K562 (cell line): ENCODE results near the gene PRPF18. TPM values are rescaled to one million over a fixed set of nuclear protein-coding genes. Genes with fewer than 3 reads are reported as not detected.
A peak's percentile ranks its signal among the peaks of the same experiment; 100 is the strongest.

ENCODE experiments used
- ATAC-seq: fragments of 200-7000 bp; cut with Tn5 transposase; 3 replicates; pipeline ENCODE4 v1.9.1; 2020; ENCODE audit warnings: moderate library complexity
- BruUV-seq: library from RNA; stranded (reverse); fragments of 400-500 nt; replicated peaks from 2 replicates; lab custom pipeline; 2021; lab: Mats Ljungman, UMichigan
- CTCF ChIA-PET: fragments of 300-600 bp; formaldehyde crosslinking; extraction: SDS; loops from one replicate; lab custom pipeline; 2021; ENCODE audit warnings: low intra/inter-chr PET ratio; lab: Yijun Ruan, JAX
- POLR2A ChIA-PET: fragments of 300-600, 350-650 bp; sonication (Branson Sonifier 250); formaldehyde crosslinking; extraction: SDS; loops from one replicate; lab custom pipeline; 2021; ENCODE audit warnings: antibody characterized with exemption, inconsistent platforms; lab: Yijun Ruan, JAX
- DNase-seq, 4 experiments: peaks; one replicate each; pipeline versions ENCODE4 v3.0.0 to v3.0.0-alpha.2; 2011 to 2018; ENCODE audit warnings: low spot score in 3 of 4, mixed read lengths in 3 of 4; ENCODE audit errors: extremely low read depth in 1 of 4
- FAIRE-seq: peaks from 2 replicates; lab custom pipeline; 2011; peaks lifted over from hg19 to GRCh38; lab: Jason Lieb, UNC
- H2AFZ ChIP-seq: 2 replicates; pipeline ENCODE4 v1.6.0; 2011; ENCODE audit warnings: low read depth, low read length, control low read depth, inconsistent platforms
- H3K27ac ChIP-seq: fragments of 200-600 bp; 3 replicates; pipeline ENCODE4 v1.8.0; 2011; ENCODE audit warnings: low read depth, mild to moderate bottlenecking, control low read depth, inconsistent platforms, low read length, moderate library complexity, mixed read lengths; ENCODE audit errors: extremely low read depth
- H3K27me3 ChIP-seq, 2 experiments: fragments of 300-600 bp in 1 of 2; 2 replicates in 1 of 2; 3 replicates in 1 of 2; pipeline versions ENCODE4 v1.6.0 to v1.8.0; 2011; ENCODE audit warnings: inconsistent platforms in 2 of 2, low read length in 2 of 2, mild to moderate bottlenecking in 1 of 2, mixed read lengths in 1 of 2, moderate library complexity in 1 of 2; ENCODE audit not compliant: control insufficient read depth in 2 of 2, insufficient read depth in 2 of 2
- H3K36me3 ChIP-seq: fragments of 300-600 bp; 3 replicates; pipeline ENCODE4 v1.8.0; 2011; ENCODE audit warnings: mild to moderate bottlenecking, low read length, inconsistent platforms; ENCODE audit not compliant: control insufficient read depth, insufficient read depth
- H3K4me1 ChIP-seq, 2 experiments: fragments of 200-600 bp in 1 of 2; replicated peaks in 1 of 2; 2 replicates in 1 of 2; 3 replicates in 1 of 2; pipeline versions ENCODE4 v1.5.1 to v1.8.0; 2011; ENCODE audit warnings: inconsistent platforms in 2 of 2, low read length in 2 of 2, mild to moderate bottlenecking in 1 of 2, mixed read lengths in 1 of 2, moderate library complexity in 1 of 2; ENCODE audit not compliant: control insufficient read depth in 2 of 2, insufficient read depth in 2 of 2
- H3K4me2 ChIP-seq: 2 replicates; pipeline ENCODE4 v1.6.1; 2011; ENCODE audit warnings: low read length, control low read depth, inconsistent platforms, mixed read lengths; ENCODE audit not compliant: insufficient read depth
- H3K4me3 ChIP-seq: fragments of 200-600 bp; sonication (generic), shearing (Covaris generic); 2 replicates; pipeline ENCODE4 v1.5.1; 2016; ENCODE audit warnings: control low read depth, inconsistent platforms
- H3K79me2 ChIP-seq: fragments of 200-600 bp; 3 replicates; pipeline ENCODE4 v1.8.0; 2011; ENCODE audit warnings: low read length, inconsistent platforms; ENCODE audit not compliant: control insufficient read depth, insufficient read depth
- H3K9ac ChIP-seq, 2 experiments: 2 replicates each; pipeline versions ENCODE4 v1.6.0 to v1.6.1; 2011; ENCODE audit warnings: low read depth in 2 of 2, low read length in 2 of 2, control low read depth in 1 of 2, inconsistent platforms in 1 of 2, mild to moderate bottlenecking in 1 of 2, mixed read lengths in 1 of 2; ENCODE audit not compliant: insufficient read depth in 1 of 2
- H3K9me1 ChIP-seq: one replicate; pipeline ENCODE4 v1.6.0; 2011; ENCODE audit warnings: inconsistent platforms, mild to moderate bottlenecking, low read length, moderate library complexity; ENCODE audit not compliant: control insufficient read depth, insufficient read depth
- H3K9me3 ChIP-seq: replicated peaks from 2 replicates; pipeline ENCODE4 v1.5.1; 2011; ENCODE audit warnings: low read depth, low read length, inconsistent platforms; ENCODE audit not compliant: control insufficient read depth, insufficient read depth
- H4K20me1 ChIP-seq: replicated peaks from 2 replicates; pipeline ENCODE4 v1.6.1; 2011; ENCODE audit warnings: low read length, inconsistent platforms, mixed read lengths; ENCODE audit not compliant: control insufficient read depth, insufficient read depth
- CEBPG ChIP-seq, 3 experiments: fragments of 200-800 bp in 1 of 3; sonication (Bioruptor generic) in 1 of 3; sonication (generic) in 1 of 3; formaldehyde crosslinking in 1 of 3; IDR thresholded peaks in 2 of 3; conservative IDR thresholded peaks in 1 of 3; 2 replicates each; pipeline versions ENCODE4 v1.6.1 to v1.8.0; 2016 to 2022; ENCODE audit warnings: missing compliant biosample characterization in 2 of 3, missing genetic modification characterization in 2 of 3, mild to moderate bottlenecking in 1 of 3, missing genetic modification reagents in 1 of 3
- GABPB2 ChIP-seq: fragments of 250-450 bp; sonication (Bioruptor Pico); conservative IDR thresholded peaks from 2 replicates; pipeline ENCODE4 v1.5.1; 2021; ENCODE audit warnings: mild to moderate bottlenecking
- NFATC3 ChIP-seq: fragments of 450-650 bp; IDR thresholded peaks from 2 replicates; pipeline ENCODE4 v1.6.1; 2017; ENCODE audit warnings: mild to moderate bottlenecking
- SIN3A ChIP-seq, 2 experiments: fragments of 150-350 bp in 1 of 2; IDR thresholded peaks; 2 replicates each; pipeline ENCODE4 v1.6.1; 2011 to 2016; ENCODE audit warnings: borderline replicate concordance in 2 of 2, low read depth in 2 of 2, low read length in 2 of 2, mild to moderate bottlenecking in 2 of 2, moderate library complexity in 2 of 2; ENCODE audit not compliant: control insufficient read depth in 1 of 2
- TRIM28 ChIP-seq: fragments of 450-650 bp; IDR thresholded peaks from 2 replicates; pipeline ENCODE4 v1.6.1; 2017
- WGBS: fragments of 100-300 bp; shearing (Covaris generic); methylation state at CpG from one replicate; pipeline ENCODE4 v1.1.6; 2016; ENCODE audit warnings: low coverage, mixed read lengths; ENCODE audit not compliant: insufficient coverage; ENCODE audit errors: missing lambda C conversion rate; 5-methylcytosine and 5-hydroxymethylcytosine counted together
- in situ Hi-C: fragments of 300-500 bp; cut with MboI; formaldehyde crosslinking; loops from 4 replicates; pipeline ENCODE4 v1.15.0; 2018; ENCODE audit warnings: inconsistent platforms, mixed read lengths
- intact Hi-C: fragments of 100-400 bp; cut with micrococcal nuclease; formaldehyde crosslinking; loops from 2 replicates; pipeline ENCODE4 v1.14.2; 2022
- polyA plus RNA-seq, 8 experiments: library from polyadenylated mRNA; depleted of rRNA in 4 of 8; stranded (reverse) in 5 of 8; unstranded in 3 of 8; fragments of >200 nt; fragmentation: Nextera tagmentation in 2 of 8; fragmentation: Illumina TruSeq in 1 of 8; extraction: Ambion mirVana in 2 of 8; extraction: Trizol in 1 of 8; gene quantifications; 2 replicates each; pipeline versions ENCODE4 v1.2.1 to v1.2.3, GENCODE V29; 2011 to 2014; ENCODE audit warnings: inconsistent platforms in 1 of 8, missing spikeins in 1 of 8
- total RNA-seq, 7 experiments: library from RNA; depleted of rRNA in 6 of 7; stranded (reverse); fragments of >200 nt in 6 of 7; fragmentation: Illumina TruSeq in 2 of 7; extraction: Trizol in 2 of 7; gene quantifications; 2 replicates each; pipeline versions ENCODE4 v1.2.1 to v1.2.3, GENCODE V29; 2011 to 2021; ENCODE audit warnings: low replicate concordance in 1 of 7
- TF ChIP-seq, protein P1 (sequence below): fragments of 450-650 bp; IDR thresholded peaks from 2 replicates; pipeline ENCODE4 v1.6.1; 2018; ENCODE audit warnings: mild to moderate bottlenecking, low read depth; ENCODE audit not compliant: partially characterized antibody

PRPF18 gene
- total and polyA plus RNA-seq, 9 of the 15 experiments (the other 6 are each of a cell fraction or from before 2014, with no cell fraction given), result 14.0 to 30.6 (median 23.1) TPM

DNA sequence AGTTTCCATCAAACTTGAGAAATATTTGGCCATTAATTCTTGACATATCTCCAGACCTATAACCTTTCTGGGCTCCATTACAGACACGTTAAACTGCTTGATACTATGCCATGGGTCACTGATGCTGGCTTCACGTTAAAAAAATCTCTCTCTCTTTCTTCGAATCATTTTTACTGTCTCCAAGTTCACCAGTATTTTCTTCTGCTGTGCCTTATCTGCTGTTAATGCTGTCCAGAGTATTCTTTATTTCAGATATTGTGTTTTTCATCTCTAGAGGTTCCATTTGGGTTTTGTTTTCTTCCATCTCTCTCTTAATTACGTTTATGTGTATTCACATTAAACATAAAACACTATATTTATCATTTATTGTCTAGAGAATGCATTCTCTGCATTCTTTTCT is 12.8 kb upstream of the PRPF18 start:
- ChIA-PET CTCF (no interaction called here), POLR2A (no interaction called here)
- H3K9ac ChIP-seq, result no peak overlapping the region
- DNase-seq, result no peak
- H3K4me3 ChIP-seq, result no peak overlapping the region
- H3K9me1 ChIP-seq, result no peaks in the 10 kb centered on the region
- H3K4me1 ChIP-seq, result no peaks in the 10 kb centered on the region
- peaks cover 2 to 4% of the 10 kb centered on the region in 2 experiments; a peak in 2 of 5 replicates for H3K27me3 ChIP-seq
- no peaks in the 10 kb centered on the region for H3K9me3 ChIP-seq
- no peaks in the 10 kb centered on the region for H3K79me2 ChIP-seq
- H3K27ac ChIP-seq, result no peak overlapping the region
- H3K36me3 ChIP-seq, result no peaks in the 10 kb centered on the region
- no peak for TF ChIP-seq SIN3A (IDR thresholded peaks at IDR 0.05; ENCODE audit: borderline replicate concordance in 2 of 2, control insufficient read depth in 1 of 2, low read depth in 2 of 2, low read length in 2 of 2)
- 0 out of 2 replicates have a peak, but pooled peaks have one; percentile 57 for TF ChIP-seq TRIM28
- TF ChIP-seq, protein P1, sequence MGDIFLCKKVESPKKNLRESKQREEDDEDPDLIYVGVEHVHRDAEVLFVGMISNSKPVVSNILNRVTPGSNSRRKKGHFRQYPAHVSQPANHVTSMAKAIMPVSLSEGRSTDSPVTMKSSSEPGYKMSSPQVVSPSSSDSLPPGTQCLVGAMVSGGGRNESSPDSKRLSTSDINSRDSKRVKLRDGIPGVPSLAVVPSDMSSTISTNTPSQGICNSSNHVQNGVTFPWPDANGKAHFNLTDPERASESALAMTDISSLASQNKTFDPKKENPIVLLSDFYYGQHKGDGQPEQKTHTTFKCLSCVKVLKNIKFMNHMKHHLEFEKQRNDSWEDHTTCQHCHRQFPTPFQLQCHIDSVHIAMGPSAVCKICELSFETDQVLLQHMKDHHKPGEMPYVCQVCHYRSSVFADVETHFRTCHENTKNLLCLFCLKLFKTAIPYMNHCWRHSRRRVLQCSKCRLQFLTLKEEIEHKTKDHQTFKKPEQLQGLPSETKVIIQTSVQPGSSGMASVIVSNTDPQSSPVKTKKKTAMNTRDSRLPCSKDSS, result peak; percentile 29
- TF ChIP-seq NFATC3, result no peak
- no peak for TF ChIP-seq CEBPG (CRISPR knock-in tag; IDR thresholded peaks at IDR 0.05)
- TF ChIP-seq CEBPG (tag; conservative IDR thresholded peaks at IDR 0.05 in 1 of 2, IDR thresholded peaks at IDR 0.05 in 1 of 2), result no peak
- TF ChIP-seq GABPB2 (CRISPR knock-in tag), result no peak
- H3K4me2 ChIP-seq, result no peak overlapping the region
- no peak overlapping the region for H2AFZ ChIP-seq
- WGBS, result 1% methylated on average over 4 of the region's 4 CpGs
- BruUV-seq, result no TSS peak
- ATAC-seq, result no peak
- no peak for FAIRE-seq
- H4K20me1 ChIP-seq, result no peaks in the 10 kb centered on the region
- intact Hi-C loops, result no loop called here
- in situ Hi-C loops, result no loop called here
